EL (cell line): ENCODE measurements around the gene GPAT3.
"Not testable (repeated sequence)": the region's sequence is repeated elsewhere in the genome, so short reads cannot be mapped to it uniquely, and the experiment has no call there.

Source experiments
- DNase-seq: peaks from one replicate; pipeline ENCODE4 v3.0.0-alpha.2; 2016

GPAT3 gene

DNA sequence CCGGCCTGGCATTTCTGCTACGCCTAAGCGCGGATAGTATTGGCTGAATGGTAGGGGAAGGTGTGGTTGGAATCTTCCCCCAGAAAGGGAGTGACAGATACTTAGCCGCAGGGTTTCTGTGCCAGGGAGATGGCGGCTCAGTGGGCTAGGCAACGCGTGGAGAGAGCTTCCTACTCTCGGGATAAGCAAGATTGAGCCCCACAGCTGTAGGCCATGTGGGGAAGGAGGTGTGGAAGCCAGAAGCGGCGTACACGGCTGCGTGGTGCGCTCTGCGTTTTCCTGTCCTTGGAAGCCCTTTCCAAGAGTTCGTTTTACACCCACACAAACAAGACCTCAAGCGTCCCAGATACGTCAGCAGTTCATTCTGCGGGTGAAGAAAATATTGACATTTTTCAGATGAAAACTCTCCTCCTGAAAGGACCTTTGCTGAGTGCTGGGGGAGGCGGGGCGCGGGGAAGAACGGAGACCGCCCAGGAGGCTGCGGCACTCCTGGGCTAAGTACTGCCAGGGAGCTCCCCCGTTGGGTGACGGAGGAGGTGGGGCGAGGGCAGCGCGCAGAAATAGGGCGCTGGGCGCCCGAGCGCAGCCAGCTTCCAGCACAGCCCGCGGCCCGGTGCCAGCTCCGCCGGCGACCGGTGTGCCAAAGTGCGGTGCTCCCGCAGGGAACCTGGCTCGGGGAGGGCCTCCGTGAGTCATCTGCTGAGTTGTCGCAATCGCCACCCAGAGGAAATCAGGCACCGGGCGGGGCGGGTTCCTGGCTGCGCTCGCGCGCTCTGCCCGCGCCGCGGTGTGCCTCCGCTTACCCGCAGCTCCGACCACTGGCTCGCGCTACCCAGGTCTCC lies at the start of gene GPAT3:
Gene GPAT3 (plus strand): TSS at position 589 of the 842 bp plus-strand sequence. CDS start 515 bp downstream, outside the sequence.
- DNase-seq = peak; percentile 60

DNA sequence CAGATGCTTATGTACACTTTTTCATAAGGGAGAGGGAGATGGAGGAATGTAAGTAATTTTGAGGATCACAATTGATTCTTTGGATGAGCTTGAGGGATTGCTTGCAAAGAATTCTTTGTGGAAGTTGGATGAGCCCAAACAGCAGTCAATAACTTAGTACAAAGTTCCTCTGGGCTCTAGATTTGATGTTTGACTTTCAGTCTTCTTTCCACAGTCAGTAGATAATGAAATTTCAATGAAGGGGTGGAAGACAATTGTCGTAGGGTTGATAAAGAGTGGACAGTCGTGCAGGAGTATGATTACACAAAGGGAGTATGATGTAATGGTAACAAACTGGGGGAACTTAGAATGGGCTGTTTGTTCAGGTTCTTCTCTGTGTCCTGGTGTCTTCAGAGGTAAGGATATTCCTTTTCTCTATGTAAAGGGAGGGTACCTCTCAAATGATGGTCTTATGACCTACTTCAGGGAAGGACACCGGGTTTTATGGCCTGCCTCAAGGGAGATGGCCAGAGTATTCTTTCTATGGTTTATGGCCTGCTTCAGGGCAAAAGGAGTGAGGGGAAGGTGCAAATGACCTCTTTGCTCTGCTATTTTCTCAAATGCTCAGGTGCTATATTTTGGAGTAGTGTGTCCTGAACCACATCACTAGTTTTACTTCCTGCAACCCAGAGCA lies 49.3 kb upstream of the GPAT3 start:
- no peak for DNase-seq

DNA sequence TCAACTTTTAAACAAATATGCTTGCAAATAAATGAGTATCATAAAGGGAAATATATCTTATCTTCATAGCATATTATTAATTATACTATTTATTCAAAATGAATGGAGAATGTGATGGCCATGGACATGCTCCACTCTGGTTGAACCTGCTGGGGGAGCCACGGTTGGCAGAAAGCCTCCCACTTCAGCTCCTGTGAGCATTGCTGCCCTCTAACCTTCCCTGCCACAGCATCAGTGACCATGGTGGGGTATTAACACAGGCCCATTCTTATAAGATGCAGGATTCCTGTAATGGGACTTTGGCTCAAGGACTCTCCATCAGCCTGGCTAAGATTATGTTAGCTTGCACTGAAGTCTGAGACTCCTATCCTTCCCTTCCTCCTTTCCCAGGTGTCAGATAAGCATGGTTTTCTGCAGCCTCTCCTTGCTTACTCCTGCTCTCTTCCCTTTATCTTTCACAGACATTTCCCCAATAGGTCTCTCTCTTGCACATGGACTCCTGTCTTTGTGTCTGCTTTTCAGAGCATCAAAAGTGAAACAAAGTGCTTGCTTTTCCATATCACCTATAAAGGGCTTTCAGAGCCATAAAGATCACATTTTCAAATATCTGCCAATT lies 46.1 kb upstream of the GPAT3 start:
- DNase-seq = no peak

DNA sequence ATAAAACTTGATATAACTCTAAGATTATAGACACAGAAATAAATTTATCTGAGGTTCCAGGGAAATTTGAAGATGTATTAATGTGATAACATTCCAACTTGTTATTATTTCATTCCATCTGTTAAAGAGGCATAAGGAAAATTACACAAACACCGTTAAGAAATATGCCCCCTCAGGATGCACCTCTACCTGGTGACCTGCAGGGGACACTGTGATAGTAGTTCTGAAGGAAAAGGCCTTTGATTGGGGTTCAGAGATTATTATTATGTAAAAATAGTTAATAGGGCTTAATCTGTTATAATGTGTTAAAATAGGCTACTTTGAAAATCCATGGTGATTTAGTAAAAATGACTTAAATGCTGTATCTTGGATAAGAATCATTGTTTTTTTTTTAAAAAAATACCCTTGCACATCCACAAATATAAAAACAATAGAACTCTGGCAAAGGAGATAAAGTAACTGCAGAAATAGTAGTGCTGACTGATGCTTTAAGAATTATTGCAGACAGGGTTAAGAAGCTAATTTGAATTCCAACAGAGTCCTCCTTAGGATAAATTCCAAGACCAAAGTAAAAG lies 44.9 kb upstream of the GPAT3 start:
- peak; percentile 31 for DNase-seq

DNA sequence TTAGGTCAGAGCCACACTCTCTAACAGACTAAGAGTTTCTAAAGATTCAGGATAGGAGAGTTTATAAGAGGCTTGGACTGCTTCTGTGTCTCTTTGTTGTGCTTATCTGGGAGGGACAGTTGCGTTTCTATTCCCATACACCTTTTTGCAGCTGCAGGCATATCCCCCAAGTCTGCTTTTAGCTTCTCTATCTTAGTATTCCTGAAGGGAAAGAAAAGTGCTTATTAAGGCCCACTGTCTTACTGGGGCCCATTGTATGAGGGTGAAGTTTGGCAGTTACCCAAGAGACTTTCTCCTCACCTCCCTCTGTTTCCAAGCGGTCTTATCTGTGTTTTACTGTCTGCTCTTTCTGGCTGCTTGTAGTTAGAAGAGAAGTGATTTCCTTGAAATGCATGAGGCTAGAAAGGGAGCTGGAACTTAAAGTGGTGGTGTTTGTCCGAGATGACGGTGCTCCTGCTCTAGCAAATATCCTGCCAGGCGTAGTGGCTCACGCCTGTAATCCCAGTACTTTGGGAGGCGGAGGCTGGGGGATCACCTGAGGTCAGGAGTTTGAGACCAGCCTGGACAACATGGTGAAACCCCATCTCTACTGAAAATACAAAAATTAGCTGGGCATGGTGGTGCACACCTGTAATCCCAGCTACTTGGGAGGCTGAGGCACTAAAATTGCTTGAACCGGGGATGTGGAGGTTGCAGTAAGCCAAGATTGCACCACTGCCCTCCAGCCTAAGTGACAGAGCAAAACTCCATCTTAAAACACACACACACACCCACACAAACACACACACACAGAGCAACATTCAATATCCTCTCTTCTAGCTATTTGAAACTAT lies 39.6 kb upstream of the GPAT3 start:
- not testable (repeated sequence) for DNase-seq

DNA sequence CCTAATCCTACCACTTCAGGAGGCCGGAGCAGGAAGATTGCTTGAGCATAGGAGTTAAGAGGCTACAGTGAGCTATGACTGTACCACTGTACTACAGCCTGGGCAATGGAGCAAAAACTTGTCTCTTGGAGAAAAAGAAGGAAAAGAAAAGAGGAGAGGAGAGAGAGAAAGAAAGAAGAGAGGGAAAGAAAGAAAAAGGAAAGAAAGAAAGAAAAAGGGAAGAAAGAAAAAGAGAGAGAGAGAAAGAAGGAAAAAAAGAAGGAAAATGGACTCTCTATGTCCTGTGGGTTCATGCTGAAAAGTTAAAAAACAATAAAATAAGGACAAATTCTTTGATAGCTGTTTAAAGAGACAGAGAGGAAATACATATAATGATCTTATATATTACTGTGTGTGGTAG lies 37.7 kb upstream of the GPAT3 start:
- DNase-seq = no peak

DNA sequence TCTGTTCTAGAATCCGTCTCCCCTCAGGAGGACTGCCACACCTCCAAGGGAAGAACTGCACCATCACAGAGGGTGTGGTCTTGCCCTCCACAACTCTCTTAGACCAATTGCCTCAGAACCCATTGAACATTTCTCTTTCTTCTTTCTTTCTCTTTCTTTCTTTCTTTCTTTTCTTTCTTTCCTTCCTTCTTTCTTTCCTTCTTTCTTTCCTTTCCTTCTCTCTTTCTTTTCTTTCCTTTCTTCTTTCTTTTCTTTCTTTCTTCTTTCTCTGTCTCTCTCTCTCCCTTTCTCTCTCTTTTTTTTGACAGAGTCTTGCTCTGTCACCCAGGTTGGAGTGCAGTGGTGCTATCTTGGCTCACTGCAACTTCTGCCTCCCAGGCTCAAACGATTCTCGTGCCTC lies 34.2 kb upstream of the GPAT3 start:
- not testable (repeated sequence) for DNase-seq

DNA sequence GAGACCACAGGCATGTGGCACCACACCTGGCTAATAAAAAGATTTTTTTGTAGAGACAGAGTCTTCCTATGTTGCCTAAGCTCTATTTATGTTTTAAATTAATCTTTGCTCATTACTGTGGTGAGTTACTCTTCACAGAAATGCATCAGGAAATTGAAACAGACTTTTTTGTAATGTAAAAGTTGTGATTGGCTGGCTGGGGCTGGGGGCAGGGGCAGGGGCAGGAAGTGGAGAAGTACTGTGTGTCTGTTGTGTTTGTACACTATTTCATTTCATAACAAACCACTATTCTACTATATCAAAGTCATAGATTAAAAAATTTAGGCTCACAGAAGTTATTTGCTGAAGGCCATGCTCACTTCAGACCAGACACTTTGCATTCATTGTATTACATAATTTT lies 31.9 kb upstream of the GPAT3 start:
- DNase-seq = no peak

DNA sequence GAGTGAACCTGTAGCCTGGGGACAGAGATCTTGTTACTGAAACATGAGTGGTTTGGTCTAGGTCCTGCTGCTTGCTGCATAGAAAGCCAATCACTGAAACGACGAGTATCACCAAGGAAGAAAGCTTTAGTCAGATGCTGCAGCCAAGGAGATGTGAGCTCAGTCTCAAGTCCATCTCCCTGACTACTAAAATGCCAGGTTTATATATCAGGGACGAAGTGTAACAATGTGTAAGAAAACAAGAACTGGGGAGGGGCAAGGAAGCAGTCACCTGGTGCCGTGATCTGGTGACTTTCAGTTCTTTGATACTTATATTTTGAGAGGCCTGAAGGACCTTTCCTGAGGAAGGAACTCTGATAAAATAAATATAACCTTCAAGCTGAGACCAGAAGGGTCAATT lies 31.4 kb upstream of the GPAT3 start:
- DNase-seq = no peak

DNA sequence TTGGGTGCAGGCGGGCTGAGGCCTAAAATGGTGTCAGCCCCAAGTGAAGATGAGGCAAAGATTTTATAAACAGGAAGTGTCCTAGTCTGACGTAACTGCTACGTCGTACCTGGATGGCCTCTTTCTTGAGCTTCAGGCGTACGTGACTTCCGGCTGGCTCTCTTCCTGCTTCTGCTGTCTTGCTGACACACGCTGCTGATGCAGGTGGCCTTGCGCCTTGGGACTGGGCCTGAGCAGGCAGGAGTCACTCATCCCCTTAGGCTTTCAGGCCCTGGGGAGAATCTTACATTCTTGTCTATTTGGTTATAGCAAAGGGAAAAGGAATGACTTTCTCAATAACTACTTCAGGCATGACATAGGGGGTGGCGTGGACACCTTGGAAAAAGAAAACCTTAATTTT lies 30.9 kb upstream of the GPAT3 start:
- no peak for DNase-seq

DNA sequence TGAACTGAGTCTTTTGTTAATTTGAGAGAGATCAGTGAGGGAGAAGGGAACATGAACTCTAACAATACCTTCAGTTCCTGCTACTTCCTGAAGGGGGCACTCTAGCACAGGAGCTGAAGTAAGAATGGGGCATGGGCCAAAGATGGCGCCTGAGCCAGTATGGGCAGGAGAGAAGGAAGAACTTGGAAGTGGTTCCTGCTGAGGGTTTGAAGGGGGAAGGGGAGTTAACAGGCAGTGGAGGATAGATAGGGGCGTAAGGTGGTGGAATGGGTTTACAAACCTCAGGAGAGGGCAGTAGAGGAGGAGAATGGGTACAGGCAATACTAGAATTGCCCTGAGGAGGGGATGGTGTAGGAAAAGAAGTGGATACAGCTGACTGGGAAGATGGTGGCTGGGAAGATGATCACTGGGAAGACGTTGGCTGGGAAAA lies 26.7 kb upstream of the GPAT3 start:
- peak; percentile 57 for DNase-seq

DNA sequence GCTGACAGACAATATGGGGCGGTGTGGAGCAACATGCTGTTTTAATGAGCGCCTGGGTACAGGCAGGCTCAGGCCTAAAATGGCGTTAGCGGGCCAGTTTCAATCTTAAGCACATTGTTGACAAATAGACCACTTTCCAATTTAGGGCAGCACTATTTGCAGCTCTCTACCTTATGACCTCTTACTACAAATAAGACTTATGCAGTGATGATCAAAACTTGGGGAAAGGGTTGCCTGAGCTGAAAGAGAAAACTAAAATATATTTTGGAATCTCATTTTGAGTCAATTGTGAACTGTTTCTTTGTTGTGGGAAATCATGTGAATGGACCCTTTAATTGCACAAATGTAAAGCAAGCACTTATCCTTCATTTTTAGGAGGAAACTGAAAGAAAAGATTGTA lies 25.5 kb upstream of the GPAT3 start:
- DNase-seq = no peak

DNA sequence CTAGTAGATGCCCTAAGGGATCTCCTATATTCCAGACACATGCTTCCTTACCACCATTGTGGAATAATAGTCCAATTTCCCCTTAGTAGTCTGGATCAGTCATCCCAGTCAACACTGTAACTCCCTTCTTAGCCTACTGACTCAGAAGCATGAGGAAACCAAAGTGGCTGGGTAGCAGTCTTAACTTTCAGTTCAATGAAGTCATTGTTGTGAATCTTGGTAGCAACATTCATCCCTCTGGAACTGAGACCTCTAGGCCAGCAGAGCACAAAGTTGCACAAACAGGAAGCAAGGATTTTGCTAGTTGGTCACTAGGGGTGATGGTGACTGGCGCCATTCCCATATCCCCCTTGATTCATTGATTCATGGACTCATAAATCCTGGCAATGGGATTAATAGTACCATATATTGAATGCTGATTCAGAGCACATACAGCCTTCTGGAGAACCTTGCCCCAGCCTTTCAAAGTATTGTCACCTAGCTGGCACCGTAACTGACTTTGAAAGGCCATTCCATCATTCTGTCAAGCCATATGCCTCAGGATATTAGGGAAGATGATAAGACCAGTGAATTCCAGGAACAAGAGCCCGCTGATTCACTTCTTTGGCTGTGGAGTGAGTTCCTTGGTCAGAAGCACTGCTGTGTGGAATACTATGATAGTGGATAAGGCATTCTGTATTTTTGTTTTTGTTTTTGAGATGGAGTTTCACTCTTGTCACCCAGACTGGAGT lies 19.7 kb upstream of the GPAT3 start:
- DNase-seq = peak; percentile 76

DNA sequence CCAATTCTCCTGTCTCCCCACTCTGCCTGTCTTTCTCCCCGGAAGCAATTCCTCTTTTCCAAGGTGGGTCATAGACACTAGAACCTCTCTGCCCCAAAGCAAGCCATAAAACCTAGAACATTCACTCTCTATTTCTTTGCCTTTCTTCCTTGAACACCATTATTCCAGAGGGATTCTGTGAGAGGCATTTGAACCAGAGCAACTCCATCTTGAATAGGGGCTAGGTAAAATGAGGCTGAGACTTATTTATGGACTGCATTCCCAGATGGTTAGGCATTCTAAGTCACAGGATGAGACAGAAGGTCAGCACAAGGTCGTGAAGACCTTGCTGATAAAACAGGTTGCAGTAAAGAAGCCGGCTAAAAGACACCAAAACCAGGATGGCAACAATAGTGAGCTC lies 13.7 kb upstream of the GPAT3 start:
- no peak for DNase-seq

DNA sequence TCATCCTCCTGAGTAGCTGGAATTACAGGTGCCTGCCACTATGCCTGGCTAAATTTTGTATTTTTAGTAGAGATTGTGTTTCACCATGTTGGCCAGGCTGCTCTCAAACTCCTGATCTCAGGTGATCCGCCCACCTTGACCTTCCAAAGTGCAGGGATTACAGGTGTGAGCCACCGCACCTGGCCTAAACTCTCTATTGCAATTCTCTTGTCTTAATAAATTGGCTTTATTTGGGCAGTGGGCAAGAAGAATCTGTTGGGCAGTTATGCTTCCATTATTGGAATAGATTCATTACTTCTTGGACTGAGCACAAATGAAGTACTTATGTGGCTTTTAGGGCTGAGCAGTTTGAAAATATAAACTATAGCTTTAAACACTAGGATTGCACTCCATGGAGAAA lies 8.2 kb upstream of the GPAT3 start:
- no peak for DNase-seq

DNA sequence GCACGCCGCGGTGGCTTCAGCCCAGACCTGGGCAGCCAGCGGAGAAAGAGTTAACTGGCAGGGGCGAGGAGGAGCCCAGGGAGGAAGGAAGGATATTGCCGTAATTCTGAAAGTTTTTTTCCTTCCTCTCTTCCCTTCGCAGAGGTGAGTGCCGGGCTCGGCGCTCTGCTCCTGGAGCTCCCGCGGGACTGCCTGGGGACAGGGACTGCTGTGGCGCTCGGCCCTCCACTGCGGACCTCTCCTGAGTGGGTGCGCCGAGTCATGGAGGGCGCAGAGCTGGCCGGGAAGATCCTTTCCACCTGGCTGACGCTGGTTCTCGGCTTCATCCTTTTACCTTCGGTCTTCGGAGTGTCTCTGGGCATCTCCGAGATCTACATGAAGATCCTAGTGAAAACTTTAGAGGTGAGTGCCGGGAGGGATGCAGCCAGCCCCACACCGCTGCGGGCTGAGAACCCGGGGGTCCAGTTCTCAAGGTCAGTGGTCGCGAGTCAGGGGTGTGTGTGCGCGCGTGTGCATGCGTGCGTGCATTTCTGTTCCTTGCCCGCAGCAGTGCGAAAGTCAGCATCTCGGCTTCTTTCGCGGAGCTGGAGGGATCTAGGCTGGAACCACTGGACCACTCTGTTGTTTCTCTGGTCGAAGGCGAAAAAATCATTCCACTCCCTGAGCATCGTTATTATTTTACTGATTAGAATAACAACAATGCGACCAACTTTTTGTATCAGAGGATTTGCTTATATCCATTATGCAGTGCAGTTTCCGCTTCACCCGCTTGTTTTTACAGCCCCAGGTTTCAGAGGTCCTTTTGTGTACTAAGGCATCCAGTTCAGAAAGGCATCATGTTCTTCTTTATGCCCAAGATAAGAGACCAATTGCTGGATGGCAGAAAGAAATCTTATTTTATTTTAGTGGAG lies 709 bp downstream of the GPAT3 start:
- no peak for DNase-seq

DNA sequence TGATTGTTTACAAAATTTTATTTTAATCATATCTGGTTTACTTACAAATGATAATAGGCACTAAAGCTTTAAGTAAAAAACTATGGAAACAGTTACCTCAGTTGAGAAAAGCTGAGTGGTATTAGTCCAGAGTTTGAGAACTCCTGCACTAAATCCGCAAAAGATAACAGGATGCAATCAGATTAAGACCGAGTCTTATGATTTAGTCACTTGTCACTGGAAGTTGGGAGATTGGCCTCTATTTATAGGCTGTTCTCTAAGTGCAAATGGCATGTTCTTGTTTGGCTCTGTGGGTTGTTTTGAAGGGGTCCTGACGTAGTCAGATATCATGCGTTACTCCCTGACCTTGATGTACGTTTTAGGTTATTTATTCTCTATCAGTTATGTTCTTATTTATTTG lies 6.3 kb downstream of the GPAT3 start:
- DNase-seq = no peak

DNA sequence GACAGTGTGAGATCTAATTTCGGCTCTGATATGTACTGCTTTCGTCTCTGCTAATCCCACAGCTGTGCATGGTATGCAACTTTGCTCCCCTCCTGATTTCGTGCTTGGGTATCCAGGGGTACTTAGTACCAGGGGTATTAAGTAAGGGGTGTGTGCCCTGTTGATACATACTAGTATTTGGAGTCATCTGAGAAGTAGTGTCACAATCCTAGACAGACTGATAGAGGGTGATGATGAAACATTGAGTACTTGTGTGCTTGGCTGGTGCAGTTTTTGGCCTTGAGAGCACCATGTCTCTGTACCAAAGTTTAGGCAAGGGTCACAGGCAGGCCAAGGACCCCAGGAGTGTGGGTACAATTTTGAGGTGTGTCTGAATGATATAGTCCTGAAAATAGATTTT lies 10.9 kb downstream of the GPAT3 start:
- DNase-seq = no peak

DNA sequence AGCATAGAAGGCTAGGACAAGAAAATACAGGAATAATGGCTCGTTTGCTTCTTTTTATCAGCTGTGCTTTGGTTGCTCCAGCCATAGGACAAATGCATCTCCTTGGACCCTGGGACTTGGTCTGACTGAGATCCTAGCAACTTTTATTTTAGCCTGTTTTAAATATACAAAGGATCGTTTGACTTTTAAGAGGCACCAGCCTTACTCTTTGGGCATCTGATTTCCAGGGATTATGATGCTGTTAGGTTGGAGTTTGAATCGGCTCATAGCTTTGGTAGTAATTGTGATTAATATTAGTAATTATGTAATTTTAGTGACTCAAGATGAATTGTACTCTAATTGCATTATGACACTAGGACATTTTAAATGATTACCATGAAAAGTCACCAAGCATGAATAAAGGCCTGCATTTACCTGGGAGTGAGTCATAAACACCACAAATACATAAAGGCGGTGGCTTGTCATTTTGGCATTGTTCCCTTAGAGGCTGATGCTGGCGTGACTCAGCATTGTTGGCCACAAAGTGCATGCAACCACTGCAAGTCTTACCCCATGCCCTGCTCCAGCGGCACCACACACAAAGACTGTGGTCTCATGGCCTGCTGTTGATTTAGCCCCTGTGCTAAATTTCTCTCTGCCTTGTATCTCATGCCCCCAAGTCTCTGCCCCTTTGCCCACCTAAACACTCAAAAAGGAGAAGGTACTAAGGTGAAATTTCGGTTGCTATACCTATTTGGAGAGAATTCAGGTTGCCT lies 12.4 kb downstream of the GPAT3 start:
- DNase-seq = peak; percentile 92

DNA sequence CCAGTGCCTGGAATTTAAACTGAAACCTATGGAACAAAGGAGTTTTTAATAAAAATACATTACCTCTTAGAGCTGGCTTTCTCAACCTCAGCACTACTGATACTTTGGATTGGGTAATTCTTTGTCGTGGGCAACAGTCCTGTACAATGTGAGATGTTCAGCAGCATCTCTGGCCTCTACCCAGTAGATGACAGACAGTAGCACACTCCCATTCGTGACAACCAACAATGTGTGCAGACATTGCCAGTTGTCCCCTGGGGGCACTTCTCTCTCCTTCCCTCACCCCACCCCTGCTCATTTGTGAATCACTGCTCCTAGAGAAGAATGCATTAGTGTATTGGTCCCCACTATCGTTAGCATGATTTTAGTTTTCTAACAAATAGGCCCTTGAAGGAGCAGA lies 16.2 kb downstream of the GPAT3 start:
- peak; percentile 79 for DNase-seq
